ENCODE data around the gene SGTA. TPM values are rescaled to one million over a fixed set of nuclear protein-coding genes. Genes with fewer than 3 reads are reported as not detected.

Gene SGTA
- total and polyA plus RNA-seq, 2 of the 13 experiments (the other 11 are each of a cell fraction or from before 2014, with no cell fraction given), result 43.9 to 47.4 TPM

DNA sequence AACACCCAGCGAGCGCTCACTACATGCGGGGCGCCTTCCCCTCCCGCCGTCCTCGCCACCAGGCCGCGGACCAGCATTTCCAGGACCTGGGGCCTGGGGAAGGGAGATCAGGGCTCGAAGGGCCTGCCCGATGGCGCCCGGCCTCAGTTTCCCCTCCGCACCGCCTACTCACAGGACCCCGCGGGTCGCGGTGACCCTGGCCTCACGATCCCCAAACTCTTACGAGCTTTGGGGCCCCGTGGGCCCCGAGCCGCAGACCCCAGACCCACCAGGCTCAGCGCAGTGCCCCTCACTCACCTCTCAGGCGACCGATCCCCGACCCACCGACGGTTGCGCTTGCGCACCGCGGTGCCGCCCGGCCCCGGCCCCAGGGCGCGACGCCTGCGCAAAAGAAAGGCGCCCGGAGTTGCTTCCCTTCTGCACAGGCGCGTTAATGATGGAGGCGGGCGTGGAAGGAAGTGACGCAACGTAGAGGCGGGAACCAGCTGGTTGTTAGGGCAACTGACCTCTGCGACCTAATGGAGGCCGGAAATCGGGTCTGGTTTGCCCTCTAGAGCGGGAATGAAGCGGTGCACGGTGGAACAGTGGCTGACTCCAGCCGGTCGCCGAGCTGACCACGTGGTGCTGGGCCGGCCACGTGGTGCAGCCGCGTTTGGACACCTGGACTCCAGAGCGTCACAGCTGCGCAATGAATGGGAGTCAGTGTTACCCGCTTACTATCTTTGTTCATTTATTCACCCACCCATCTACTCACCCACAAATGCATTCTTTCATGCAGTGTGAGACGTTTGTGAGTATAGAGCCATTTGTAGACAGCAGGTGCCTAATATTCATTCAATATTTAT lies at the start of gene SGTA (continued):
- TF ChIP-seq ZNF512B (CRISPR knock-in tag; IDR thresholded peaks at IDR 0.05; ENCODE audit: borderline replicate concordance), result no peak
- TF ChIP-seq ZBTB26 (CRISPR knock-in tag; IDR thresholded peaks at IDR 0.05; ENCODE audit: borderline replicate concordance), result peak; percentile 95
- TF ChIP-seq GPBP1L1 (CRISPR knock-in tag; IDR thresholded peaks at IDR 0.05), result no peak
- TF ChIP-seq ZEB1 (IDR thresholded peaks at IDR 0.05; ENCODE audit: insufficient replicate concordance, low read depth), result no peak
- no peak for TF ChIP-seq FIP1L1 (IDR thresholded peaks at IDR 0.05; ENCODE audit: borderline replicate concordance, insufficient read depth, low read depth, low read length)
- TF ChIP-seq, protein P1, sequence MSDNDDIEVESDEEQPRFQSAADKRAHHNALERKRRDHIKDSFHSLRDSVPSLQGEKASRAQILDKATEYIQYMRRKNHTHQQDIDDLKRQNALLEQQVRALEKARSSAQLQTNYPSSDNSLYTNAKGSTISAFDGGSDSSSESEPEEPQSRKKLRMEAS (IDR thresholded peaks at IDR 0.05), result peak; percentile 100
- peak; percentile 96 for TF ChIP-seq ZNF205 (CRISPR knock-in tag; IDR thresholded peaks at IDR 0.05)
- TF ChIP-seq MLX (CRISPR knock-in tag; IDR thresholded peaks at IDR 0.05), result peak; percentile 82
- peak; percentile 97 for TF ChIP-seq CREB3 (CRISPR knock-in tag; IDR thresholded peaks at IDR 0.05)
- TF ChIP-seq KMT2B (CRISPR knock-in tag; IDR thresholded peaks at IDR 0.05), result peak; percentile 89
- peak; percentile 60; the same call in 1 of the 2 replicates for TF ChIP-seq KDM4B (CRISPR knock-in tag; IDR thresholded peaks at IDR 0.05)
- TF ChIP-seq MLLT10 (CRISPR knock-in tag; IDR thresholded peaks at IDR 0.05), result no peak
- no peak for TF ChIP-seq NCOA1 (CRISPR knock-in tag; IDR thresholded peaks at IDR 0.05)
- TF ChIP-seq ZNF674 (CRISPR knock-in tag; IDR thresholded peaks at IDR 0.05; ENCODE audit: low read depth), result 0 out of 2 replicates have a peak, but pooled peaks have one; percentile 73
- TF ChIP-seq ZFP62 (CRISPR knock-in tag; IDR thresholded peaks at IDR 0.05), result no peak
- TF ChIP-seq ZFX (CRISPR knock-in tag; IDR thresholded peaks at IDR 0.05; ENCODE audit: low read depth), result peak; percentile 82
- no peak for TF ChIP-seq THRA (CRISPR knock-in tag; IDR thresholded peaks at IDR 0.05; ENCODE audit: borderline replicate concordance)
- peak; percentile 71 for TF ChIP-seq ZNF160 (CRISPR knock-in tag; IDR thresholded peaks at IDR 0.05)

Measured in HepG2 (cell line).